ENCODE data around the gene ACTR6. TPM values are rescaled to one million over a fixed set of nuclear protein-coding genes. Genes with fewer than 3 reads are reported as not detected.

Gene ACTR6
- total RNA-seq (23.2 and 24.7 TPM in 2 replicates), polyA plus RNA-seq (4.8 and 7.5 TPM in 2 replicates), polyA minus RNA-seq (3.6 TPM in 2 replicates), Bru-seq, nascent RNA (percentile 66 among the genes with signal in this experiment), BruChase-seq, experiment 1, labeled RNA remaining after a 6-hour chase (percentile 68 among the genes with signal in this experiment), BruChase-seq, experiment 2, labeled RNA remaining after a 2-hour chase (percentile 65 among the genes with signal in this experiment)
- 10.8 and 20.0 TPM in 2 replicates for polyA plus RNA-seq (2011; cell fraction: cytosol; rRNA removed)
- 15.1 and 17.5 TPM in 2 replicates for polyA plus RNA-seq (2011; cell fraction: nucleus; rRNA removed)
- 28.9 and 35.6 TPM in 2 replicates for polyA plus RNA-seq (2012)
- polyA minus RNA-seq (2011; cell fraction: cytosol; rRNA and poly(A)+ RNA removed), result 6.0 TPM
- 8.4 and 8.5 TPM in 2 replicates for polyA minus RNA-seq (2011; cell fraction: nucleus; rRNA and poly(A)+ RNA removed)
- long read RNA-seq, transcript ACTR6-201 (11 exons, 2,464 nt), result major isoform, 48 of 53 reads
- long read RNA-seq, partial matches to known transcripts, result 0 of 53 reads
- long read RNA-seq, other reads (novel, unspliced or antisense), result 3 of 53 reads

- peak; percentile 96 for DNase-seq (ENCODE audit: low read depth, low spot score)
- Histone ChIP-seq H3K4me3 (replicated peaks in 1 of 3; ENCODE audit: insufficient read depth in 1 of 3, low read depth in 1 of 3, low read length in 3 of 3) (peak within 1 kb of the TSS; percentile 74 to 99 (median 95)), H3K27ac (ENCODE audit: insufficient read depth, low read depth, low read length) (peak within 1 kb of the TSS; percentile 74), H3K9me3 (replicated peaks; ENCODE audit: control insufficient read depth, insufficient read depth, low read length) (no peaks in the 10 kb centered on the region), H3K27me3 (ENCODE audit: control insufficient read depth in 2 of 2, insufficient read depth in 2 of 2, low read length in 2 of 2) (no peaks in the 10 kb centered on the region), H3K36me3 (ENCODE audit: control insufficient read depth in 2 of 2, extremely low read depth in 1 of 2, insufficient read depth in 2 of 2, low read length in 2 of 2) (no peaks in the 10 kb centered on the region), H3K4me2 (ENCODE audit: insufficient read depth, low read length) (peak within 1 kb of the TSS; percentile 100), H3K9me1 (replicated peaks; ENCODE audit: control insufficient read depth, extremely low read depth, insufficient read depth, low read length) (no peaks in the 10 kb centered on the region), H3K4me1 (ENCODE audit: control insufficient read depth, extremely low read depth, insufficient read depth, low read length) (peaks cover 4% of the 10 kb centered on the region), H3K9ac (replicated peaks; ENCODE audit: extremely low read depth, insufficient read depth, low read length) (peak within 1 kb of the TSS; percentile 95), H4K20me1 (replicated peaks; ENCODE audit: control insufficient read depth, extremely low read depth, insufficient read depth, low read length) (no peaks in the 10 kb centered on the region), H3K79me2 (ENCODE audit: control insufficient read depth, insufficient read depth, low read length) (peaks cover 15% of the 10 kb centered on the region), H2AFZ (ENCODE audit: low read depth, low read length) (peak within 1 kb of the TSS; percentile 99)
- ChIA-PET POLR2A (no interaction called here), CTCF (interaction anchor here (0.8 to 2.3 kb wide), 12 partner anchors 12 to 204 kb away, joined by 3 to 17 read pairs (median 4); partner anchors contain the start of genes DEPDC4 and SCYL2)
- TSS peak; percentile 90 for BruUV-seq (replicated peaks)
- intact Hi-C loops (cut with micrococcal nuclease) (loop anchor here (1.0 to 10.0 kb wide), 5 partner anchors 46 to 1864 kb away; partner anchors contain the start of genes BLTP3B, DEPDC4, SCYL2 and WASHC3), dilution Hi-C loops (cut with MboI; ENCODE audit: extremely low pct_ligation_motif_present, low sequenced_read_pairs) (no loop called here)
- peak; percentile 93 for FAIRE-seq
- TF ChIP-seq EZH2 (IDR thresholded peaks at IDR 0.05; ENCODE audit: borderline replicate concordance, low read depth, low read length, severe bottlenecking) (no peak), POLR2A (IDR thresholded peaks at IDR 0.05; ENCODE audit: low read depth, low read length) (peak; percentile 83), POLR2AphosphoS5 (IDR thresholded peaks at IDR 0.05; ENCODE audit: insufficient read depth, low read depth, low read length) (peak; percentile 66), CTCF (IDR thresholded peaks at IDR 0.05; ENCODE audit: extremely low read depth in 1 of 2, insufficient read depth in 1 of 2, low read depth in 1 of 2, low read length in 2 of 2) (no peak), GATA2 (IDR thresholded peaks at IDR 0.05; ENCODE audit: insufficient read depth, insufficient read length, low read depth, low read length) (no peak), MAX (IDR thresholded peaks at IDR 0.05; ENCODE audit: insufficient read depth, insufficient read length) (peak; percentile 44), MYC (IDR thresholded peaks at IDR 0.05; ENCODE audit: low read depth, low read length) (no peak), JUN (IDR thresholded peaks at IDR 0.05; ENCODE audit: borderline replicate concordance, insufficient read depth, insufficient read length, low read depth) (no peak), FOS (IDR thresholded peaks at IDR 0.05; ENCODE audit: borderline replicate concordance, insufficient read depth, low read length) (no peak)
These were observed at the start of gene ACTR6 for GRCh38 chr12:100200463-100201181. ACTR6 (plus strand) TSS chr12:100200815; CDS start chr12:100200852, 37 bp downstream.

Data from endothelial cell of umbilical vein (primary cell).